ENCODE results near the gene ZNF350. TPM values are rescaled to one million over a fixed set of nuclear protein-coding genes. Genes with fewer than 3 reads are reported as not detected.
"Not testable (repeated sequence)": the region's sequence is repeated elsewhere in the genome, so short reads cannot be mapped to it uniquely, and the experiment has no call there.

Gene ZNF350
- total RNA-seq, 1 experiment from 2014 or later = 2.3 TPM

DNA sequence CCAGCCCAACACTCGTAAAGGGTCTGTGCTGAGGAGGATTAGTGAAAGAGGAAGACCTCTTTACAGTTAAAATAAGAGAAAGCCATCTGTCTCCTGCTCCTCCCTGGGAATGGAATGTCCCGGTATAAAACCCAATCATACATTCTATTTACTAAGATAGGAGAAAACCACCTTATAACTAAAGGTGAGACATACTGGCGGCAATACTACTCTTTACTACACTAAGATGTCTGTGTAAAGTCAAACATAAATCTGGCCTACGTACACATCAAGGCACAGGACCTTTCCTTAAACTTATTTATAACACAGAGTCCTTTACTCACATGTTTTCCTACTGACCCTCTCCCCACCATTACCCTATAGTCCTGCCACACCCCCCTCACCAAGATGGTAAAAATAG is 3.3 kb downstream of the ZNF350 start:
- DNase-seq (ENCODE audit: low read depth, low spot score) (no peak), ATAC-seq (no peak)
- Histone ChIP-seq H3K27me3 (ENCODE audit: insufficient read depth, low read length) (no peaks in the 10 kb centered on the region), H3K4me1 (ENCODE audit: control insufficient read depth in 1 of 2, insufficient read depth in 2 of 2, low read length in 2 of 2) (peaks cover 3 to 7% of the 10 kb centered on the region in 2 experiments; a peak in 1 of 4 replicates), H3K9ac (ENCODE audit: low read length) (no peak overlapping the region), H3K79me2 (ENCODE audit: insufficient read depth, low read length) (no peaks in the 10 kb centered on the region), H3K27ac (ENCODE audit: low read depth, low read length) (no peak overlapping the region), H3K9me2 (ENCODE audit: insufficient read depth) (no peaks in the 10 kb centered on the region), H3K4me2 (ENCODE audit: low read length) (no peak overlapping the region), H2AFZ (ENCODE audit: low read depth, low read length, poor library complexity, severe bottlenecking) (no peak overlapping the region), H3K36me3 (ENCODE audit: control insufficient read depth in 1 of 2, insufficient read depth in 2 of 2, low read length in 2 of 2) (no peaks in the 10 kb centered on the region), H3K4me3 (replicated peaks in 1 of 2; ENCODE audit: low read depth in 1 of 2, low read length in 2 of 2) (no peak overlapping the region), H4K20me1 (ENCODE audit: insufficient read depth) (no peaks in the 10 kb centered on the region), H3K9me3 (ENCODE audit: control insufficient read depth in 1 of 2, insufficient read depth in 1 of 2, low read depth in 1 of 2, low read length in 2 of 2) (peaks cover 10 to 29% of the 10 kb centered on the region in 2 experiments; a peak in 3 of 4 replicates)
- no TSS peak for BruUV-seq (replicated peaks)
- intact Hi-C loops (cut with micrococcal nuclease) = no loop called here
- TF ChIP-seq SP1 (IDR thresholded peaks at IDR 0.05; ENCODE audit: low read depth) (no peak), REST (IDR thresholded peaks at IDR 0.05; ENCODE audit: low read depth) (no peak), YY1 (IDR thresholded peaks at IDR 0.05; ENCODE audit: extremely low read depth, insufficient replicate concordance, low read depth, low read length) (no peak)
- CTCF ChIA-PET = no interaction called here
- RAD21 ChIA-PET (ENCODE audit: low non-redundant PET in 1 of 2, low total read pairs in 2 of 2, uncharacterized antibody in 2 of 2, unreplicated experiment in 2 of 2) = no interaction called here
- POLR2A ChIA-PET = no interaction called here

DNA sequence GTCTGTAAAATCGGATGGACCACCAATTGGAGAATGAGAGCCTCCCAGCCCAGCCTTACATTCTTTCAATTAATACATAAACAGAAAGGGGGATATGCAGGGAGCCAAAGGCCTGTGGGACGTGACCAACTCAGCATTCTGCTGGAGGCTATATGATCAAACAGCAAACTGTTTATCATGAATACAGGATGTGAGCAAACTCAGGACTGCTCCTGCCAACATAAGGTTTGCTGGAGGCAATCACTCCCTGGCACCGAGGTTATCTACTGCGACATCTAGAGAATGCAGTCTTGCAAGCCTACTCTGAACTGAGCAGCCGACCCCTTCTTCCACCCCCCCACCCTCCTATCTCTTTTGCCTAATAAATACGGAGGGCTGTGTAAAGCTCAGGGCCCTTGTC is 5.7 kb downstream of the ZNF350 start:
- H3K27me3 ChIP-seq (ENCODE audit: insufficient read depth, low read length); H2AFZ ChIP-seq (ENCODE audit: low read depth, low read length, poor library complexity, severe bottlenecking); H3K4me1 ChIP-seq (ENCODE audit: control insufficient read depth in 1 of 2, insufficient read depth in 2 of 2, low read length in 2 of 2); H4K20me1 ChIP-seq (ENCODE audit: insufficient read depth); H3K9ac ChIP-seq (ENCODE audit: low read length); H3K36me3 ChIP-seq (ENCODE audit: control insufficient read depth in 1 of 2, insufficient read depth in 2 of 2, low read length in 2 of 2); intact Hi-C loops (cut with micrococcal nuclease); DNase-seq (ENCODE audit: low read depth, low spot score); CTCF ChIA-PET; RAD21 ChIA-PET (ENCODE audit: low non-redundant PET in 1 of 2, low total read pairs in 2 of 2, uncharacterized antibody in 2 of 2, unreplicated experiment in 2 of 2); H3K27ac ChIP-seq (ENCODE audit: low read depth, low read length); H3K4me2 ChIP-seq (ENCODE audit: low read length); H3K79me2 ChIP-seq (ENCODE audit: insufficient read depth, low read length); H3K9me2 ChIP-seq (ENCODE audit: insufficient read depth); H3K4me3 ChIP-seq (replicated peaks in 1 of 2; ENCODE audit: low read depth in 1 of 2, low read length in 2 of 2); POLR2A ChIA-PET; ATAC-seq; BruUV-seq (replicated peaks): not testable (repeated sequence)
- H3K9me3 ChIP-seq (ENCODE audit: control insufficient read depth in 1 of 2, insufficient read depth in 1 of 2, low read depth in 1 of 2, low read length in 2 of 2) = peaks cover 12 to 24% of the 10 kb centered on the region in 2 experiments; a peak in 3 of 4 replicates

Data from HCT116 (cell line).